ENCODE measurements around the gene MEF2D. TPM values are rescaled to one million over a fixed set of nuclear protein-coding genes. Genes with fewer than 3 reads are reported as not detected.

The MEF2D gene
- total RNA-seq, 2 experiments from 2014 or later, result 155 to 162 TPM

DNA sequence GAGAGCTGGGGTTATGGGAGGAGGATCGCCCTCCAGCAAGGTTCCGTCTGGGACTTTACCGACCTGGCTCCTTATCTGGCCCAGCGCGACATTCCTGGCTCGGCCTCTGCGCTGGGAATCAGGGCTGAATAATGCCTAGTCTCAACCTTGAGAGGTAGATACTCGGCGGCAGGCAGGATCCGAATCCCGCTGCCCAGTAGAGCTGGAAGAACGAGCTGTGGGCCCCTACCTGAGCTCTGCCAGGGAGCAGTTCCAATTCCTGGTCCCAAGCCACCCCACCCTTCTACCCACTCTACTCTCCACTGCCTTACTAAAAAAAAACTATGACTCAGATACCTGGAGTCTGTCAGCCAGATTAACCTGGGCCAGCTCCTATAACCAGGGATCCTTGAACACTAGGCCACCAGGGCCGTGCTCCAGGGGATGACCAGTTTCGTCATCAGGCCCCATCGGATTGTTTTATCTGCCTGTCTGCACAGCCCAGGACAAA lies 77.9 kb downstream of the MEF2D start:
- no peaks in the 10 kb centered on the region for H3K36me3 ChIP-seq (ENCODE audit: insufficient read depth, low read length)
- ChIA-PET CTCF (interaction anchor here (1.4 to 3.3 kb wide), 2 partner anchors 23 to 37 kb away, joined by 5 to 15 read pairs; no protein-coding TSS in a partner anchor), POLR2A (interaction anchor here (1.2 to 1.3 kb wide), 2 partner anchors 10 to 35 kb away, joined by 4 read pairs; no protein-coding TSS in a partner anchor)
- H3K36me3 Mint-ChIP-seq (ENCODE audit: low read depth), result no peaks in the 10 kb centered on the region
- H3K4me3 Mint-ChIP-seq, result peak overlapping the region; percentile 78
- DNase-seq, result no peak
- no peak overlapping the region for H3K4me3 ChIP-seq (ENCODE audit: low read length)
- no peak for ATAC-seq (ENCODE audit: poor library complexity)
- peaks cover 30% of the 10 kb centered on the region for H3K4me1 ChIP-seq (ENCODE audit: insufficient read depth, low read length)
- H3K9me3 Mint-ChIP-seq, result no peaks in the 10 kb centered on the region
- H3K27me3 Mint-ChIP-seq, result peaks cover 95% of the 10 kb centered on the region
- peaks cover 0 to 18% of the 10 kb centered on the region in 2 experiments for H3K9me3 ChIP-seq (ENCODE audit: control insufficient read depth in 1 of 2, insufficient read depth in 1 of 2, low read length in 2 of 2)
- intact Hi-C loops (cut with DNase I, micrococcal nuclease), result no loop called here
- no peak overlapping the region for H3K27ac ChIP-seq (ENCODE audit: low read depth in 1 of 2, low read length in 2 of 2)
- TF ChIP-seq, protein P1, sequence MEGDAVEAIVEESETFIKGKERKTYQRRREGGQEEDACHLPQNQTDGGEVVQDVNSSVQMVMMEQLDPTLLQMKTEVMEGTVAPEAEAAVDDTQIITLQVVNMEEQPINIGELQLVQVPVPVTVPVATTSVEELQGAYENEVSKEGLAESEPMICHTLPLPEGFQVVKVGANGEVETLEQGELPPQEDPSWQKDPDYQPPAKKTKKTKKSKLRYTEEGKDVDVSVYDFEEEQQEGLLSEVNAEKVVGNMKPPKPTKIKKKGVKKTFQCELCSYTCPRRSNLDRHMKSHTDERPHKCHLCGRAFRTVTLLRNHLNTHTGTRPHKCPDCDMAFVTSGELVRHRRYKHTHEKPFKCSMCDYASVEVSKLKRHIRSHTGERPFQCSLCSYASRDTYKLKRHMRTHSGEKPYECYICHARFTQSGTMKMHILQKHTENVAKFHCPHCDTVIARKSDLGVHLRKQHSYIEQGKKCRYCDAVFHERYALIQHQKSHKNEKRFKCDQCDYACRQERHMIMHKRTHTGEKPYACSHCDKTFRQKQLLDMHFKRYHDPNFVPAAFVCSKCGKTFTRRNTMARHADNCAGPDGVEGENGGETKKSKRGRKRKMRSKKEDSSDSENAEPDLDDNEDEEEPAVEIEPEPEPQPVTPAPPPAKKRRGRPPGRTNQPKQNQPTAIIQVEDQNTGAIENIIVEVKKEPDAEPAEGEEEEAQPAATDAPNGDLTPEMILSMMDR (IDR thresholded peaks at IDR 0.05), result no peak
- H3K4me1 Mint-ChIP-seq (ENCODE audit: low read depth), result peaks cover 26% of the 10 kb centered on the region
- peaks cover 57 to 81% of the 10 kb centered on the region in 2 experiments for H3K27me3 ChIP-seq (ENCODE audit: control insufficient read depth in 1 of 2, insufficient read depth in 2 of 2, low read length in 2 of 2)
- H3K27ac Mint-ChIP-seq, result no peak overlapping the region

DNA sequence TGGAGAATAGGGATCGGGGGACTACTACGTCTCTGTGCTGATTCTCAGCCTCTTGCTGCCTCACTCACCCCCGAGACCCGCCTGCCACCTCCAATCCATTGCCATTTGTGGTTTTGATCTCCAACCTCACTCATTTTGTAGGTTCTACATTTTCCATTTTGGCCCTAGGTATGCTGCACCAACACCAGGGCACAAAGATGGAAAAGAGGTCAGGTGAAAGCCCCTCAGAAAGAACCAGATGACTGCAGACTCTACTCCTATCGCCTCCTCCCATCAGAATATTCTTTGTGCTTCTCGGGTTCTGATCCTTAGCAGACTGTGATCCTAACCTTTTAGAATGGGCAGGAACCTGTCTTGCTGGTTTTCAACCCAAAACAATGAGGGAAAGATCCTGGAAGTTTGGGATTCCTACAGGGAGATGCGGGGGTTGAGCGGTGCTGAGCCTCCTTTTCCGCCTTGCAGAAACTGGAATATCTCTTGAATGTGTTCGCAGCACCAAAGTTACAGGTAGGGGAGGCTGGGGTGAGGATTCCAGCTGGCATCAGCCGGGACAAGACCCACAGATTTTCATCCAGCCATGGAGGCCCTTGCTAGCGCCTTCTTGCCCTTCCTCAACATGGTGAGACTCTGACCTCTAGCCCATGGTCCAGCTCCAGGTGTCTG lies 78.5 kb downstream of the MEF2D start:
- H3K9me3 ChIP-seq (ENCODE audit: control insufficient read depth in 1 of 2, insufficient read depth in 1 of 2, low read length in 2 of 2), result peaks cover 0 to 18% of the 10 kb centered on the region in 2 experiments
- H3K27ac ChIP-seq (ENCODE audit: low read depth in 1 of 2, low read length in 2 of 2), result no peak overlapping the region
- Mint-ChIP-seq H3K27me3 (peaks cover 95% of the 10 kb centered on the region), H3K9me3 (no peaks in the 10 kb centered on the region), H3K4me1 (ENCODE audit: low read depth) (peaks cover 26% of the 10 kb centered on the region), H3K27ac (no peak overlapping the region), H3K4me3 (peak overlapping the region; percentile 78), H3K36me3 (ENCODE audit: low read depth) (no peaks in the 10 kb centered on the region)
- peaks cover 30% of the 10 kb centered on the region for H3K4me1 ChIP-seq (ENCODE audit: insufficient read depth, low read length)
- ChIA-PET POLR2A (interaction anchor here (1.1 to 1.2 kb wide), 2 partner anchors 35 to 37 kb away, joined by 3 to 4 read pairs; no protein-coding TSS in a partner anchor), CTCF (interaction anchor here (1.4 to 3.3 kb wide), 2 partner anchors 23 to 36 kb away, joined by 5 to 15 read pairs; no protein-coding TSS in a partner anchor)
- intact Hi-C loops (cut with DNase I, micrococcal nuclease), result loop anchor here in 1 of 2 experiments (2.0 kb wide), 1 partner anchor 13 kb away; no protein-coding TSS in a partner anchor
- DNase-seq (no peak), ATAC-seq (ENCODE audit: poor library complexity) (no peak)
- TF ChIP-seq, protein P1 (IDR thresholded peaks at IDR 0.05), result no peak
- no peaks in the 10 kb centered on the region for H3K36me3 ChIP-seq (ENCODE audit: insufficient read depth, low read length)
- peaks cover 53 to 82% of the 10 kb centered on the region in 2 experiments for H3K27me3 ChIP-seq (ENCODE audit: control insufficient read depth in 1 of 2, insufficient read depth in 2 of 2, low read length in 2 of 2)
- peak overlapping the region; percentile 65 for H3K4me3 ChIP-seq (ENCODE audit: low read length)

GRCh38 chr1:156421062-156421938 lies 79.3 kb downstream of the MEF2D start:
- H3K27me3 ChIP-seq (ENCODE audit: control insufficient read depth in 1 of 2, insufficient read depth in 2 of 2, low read length in 2 of 2), result peaks cover 49 to 76% of the 10 kb centered on the region in 2 experiments
- H3K9me3 ChIP-seq (ENCODE audit: control insufficient read depth in 1 of 2, insufficient read depth in 1 of 2, low read length in 2 of 2), result peaks cover 0 to 18% of the 10 kb centered on the region in 2 experiments
- POLR2A ChIA-PET, result interaction anchor here (1.1 kb wide), 1 partner anchor 36 kb away, joined by 3 read pairs; no protein-coding TSS in a partner anchor
- ATAC-seq (ENCODE audit: poor library complexity) (peak; percentile 65), DNase-seq (peak; percentile 20 to 83 (median 47))
- CTCF ChIA-PET, result interaction anchor here (0.7 kb wide), 1 partner anchor 36 kb away, joined by 4 read pairs; no protein-coding TSS in a partner anchor
- Mint-ChIP-seq H3K27me3 (peaks cover 95% of the 10 kb centered on the region), H3K9me3 (no peaks in the 10 kb centered on the region), H3K27ac (no peak overlapping the region), H3K4me1 (ENCODE audit: low read depth) (peaks cover 26% of the 10 kb centered on the region), H3K4me3 (peak overlapping the region; percentile 91), H3K36me3 (ENCODE audit: low read depth) (no peaks in the 10 kb centered on the region)
- H3K36me3 ChIP-seq (ENCODE audit: insufficient read depth, low read length), result no peaks in the 10 kb centered on the region
- intact Hi-C loops (cut with DNase I, micrococcal nuclease), result loop anchor here in 1 of 2 experiments (2.0 kb wide), 1 partner anchor 14 kb away; no protein-coding TSS in a partner anchor
- TF ChIP-seq, protein P1 (IDR thresholded peaks at IDR 0.05), result no peak
- H3K4me1 ChIP-seq (ENCODE audit: insufficient read depth, low read length), result peaks cover 30% of the 10 kb centered on the region
- no peak overlapping the region for H3K27ac ChIP-seq (ENCODE audit: low read depth in 1 of 2, low read length in 2 of 2)
- peak overlapping the region; percentile 65 for H3K4me3 ChIP-seq (ENCODE audit: low read length)

All from CD4-positive, alpha-beta T cell (primary cell).